MM.1S (cell line): ENCODE measurements around the gene FGFRL1.

ENCODE experiments used
- EZH2 ChIP-seq: fragments of 300-600 bp; sonication (generic); optimal IDR thresholded peaks from 2 replicates; pipeline ENCODE3; 2017; ENCODE audit warnings: low read depth, mild to moderate bottlenecking, antibody characterized with exemption, low read length, mixed read lengths
- EZH2phosphoT487 ChIP-seq: fragments of 300-600 bp; sonication (generic); IDR thresholded peaks from 2 replicates; pipeline ENCODE4 v1.6.1; 2018; ENCODE audit warnings: antibody characterized with exemption, low read length
- TF ChIP-seq, protein P1 (sequence below): fragments of 300-600 bp; sonication (generic); IDR thresholded peaks from 2 replicates; pipeline ENCODE4 v1.5.1; 2016; ENCODE audit warnings: antibody characterized with exemption, low read length, mixed read lengths

DNA sequence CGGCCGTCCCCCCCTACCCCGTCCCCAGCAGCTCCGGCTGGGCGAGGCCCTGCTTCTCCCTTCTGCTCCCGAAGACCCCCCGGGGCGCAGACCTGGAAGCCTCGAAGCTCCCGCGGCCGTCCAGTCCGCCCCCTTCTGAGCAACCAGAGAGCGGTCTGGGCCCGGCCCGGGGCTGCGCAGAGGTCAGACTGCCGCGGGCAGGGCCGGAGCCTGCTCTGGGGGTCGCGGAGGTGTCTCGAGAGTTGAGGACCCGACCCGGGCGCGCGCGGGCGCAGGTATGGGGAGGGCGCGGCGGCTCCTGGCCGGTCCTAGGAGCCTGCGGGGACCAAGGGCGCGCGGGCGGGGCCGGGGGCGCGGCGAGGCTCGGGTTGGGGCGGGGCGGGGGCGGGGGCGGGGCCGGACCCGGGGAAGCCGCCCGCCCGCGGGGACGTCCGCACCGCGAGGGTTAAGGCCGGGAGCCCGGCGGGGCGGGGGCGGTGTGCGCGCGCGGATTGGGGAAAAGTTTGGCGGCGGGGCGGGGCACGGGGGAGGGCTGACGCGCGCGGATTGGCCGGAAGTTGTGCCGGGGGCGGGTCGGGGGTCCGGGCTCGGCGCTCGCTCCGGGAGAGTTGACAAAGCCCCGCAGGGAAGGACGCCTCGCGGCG is at the start of gene FGFRL1:
- TF ChIP-seq, protein P1, sequence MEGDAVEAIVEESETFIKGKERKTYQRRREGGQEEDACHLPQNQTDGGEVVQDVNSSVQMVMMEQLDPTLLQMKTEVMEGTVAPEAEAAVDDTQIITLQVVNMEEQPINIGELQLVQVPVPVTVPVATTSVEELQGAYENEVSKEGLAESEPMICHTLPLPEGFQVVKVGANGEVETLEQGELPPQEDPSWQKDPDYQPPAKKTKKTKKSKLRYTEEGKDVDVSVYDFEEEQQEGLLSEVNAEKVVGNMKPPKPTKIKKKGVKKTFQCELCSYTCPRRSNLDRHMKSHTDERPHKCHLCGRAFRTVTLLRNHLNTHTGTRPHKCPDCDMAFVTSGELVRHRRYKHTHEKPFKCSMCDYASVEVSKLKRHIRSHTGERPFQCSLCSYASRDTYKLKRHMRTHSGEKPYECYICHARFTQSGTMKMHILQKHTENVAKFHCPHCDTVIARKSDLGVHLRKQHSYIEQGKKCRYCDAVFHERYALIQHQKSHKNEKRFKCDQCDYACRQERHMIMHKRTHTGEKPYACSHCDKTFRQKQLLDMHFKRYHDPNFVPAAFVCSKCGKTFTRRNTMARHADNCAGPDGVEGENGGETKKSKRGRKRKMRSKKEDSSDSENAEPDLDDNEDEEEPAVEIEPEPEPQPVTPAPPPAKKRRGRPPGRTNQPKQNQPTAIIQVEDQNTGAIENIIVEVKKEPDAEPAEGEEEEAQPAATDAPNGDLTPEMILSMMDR: no peak
- no peak for TF ChIP-seq EZH2
- no peak for TF ChIP-seq EZH2phosphoT487
